ENCODE measurements around the gene SLC6A17. TPM values are rescaled to one million over a fixed set of nuclear protein-coding genes. Genes with fewer than 3 reads are reported as not detected.

Gene SLC6A17
- total RNA-seq, 4 donors from 2014 or later: 0.42 to 1.8 (median 0.57) TPM

GRCh38 chr1:110111081-110111480 lies 39.2 kb upstream of the SLC6A17 start:
- intact Hi-C loops (cut with DNase I): no loop called here
- Histone ChIP-seq H3K4me1 (peaks cover 0 to 2% (median 0%) of the 10 kb centered on the region in 4 donors), H3K4me3 (no peak overlapping the region), H3K27ac (replicated peaks in 1 of 4) (no peak overlapping the region), H3K9me3 (no peaks in the 10 kb centered on the region), H3K36me3 (no peaks in the 10 kb centered on the region), H3K27me3 (peaks cover 0 to 19% (median 0%) of the 10 kb centered on the region in 4 donors)
- TF ChIP-seq POLR2AphosphoS5 (IDR thresholded peaks at IDR 0.05): no peak
- TF ChIP-seq, protein P1, sequence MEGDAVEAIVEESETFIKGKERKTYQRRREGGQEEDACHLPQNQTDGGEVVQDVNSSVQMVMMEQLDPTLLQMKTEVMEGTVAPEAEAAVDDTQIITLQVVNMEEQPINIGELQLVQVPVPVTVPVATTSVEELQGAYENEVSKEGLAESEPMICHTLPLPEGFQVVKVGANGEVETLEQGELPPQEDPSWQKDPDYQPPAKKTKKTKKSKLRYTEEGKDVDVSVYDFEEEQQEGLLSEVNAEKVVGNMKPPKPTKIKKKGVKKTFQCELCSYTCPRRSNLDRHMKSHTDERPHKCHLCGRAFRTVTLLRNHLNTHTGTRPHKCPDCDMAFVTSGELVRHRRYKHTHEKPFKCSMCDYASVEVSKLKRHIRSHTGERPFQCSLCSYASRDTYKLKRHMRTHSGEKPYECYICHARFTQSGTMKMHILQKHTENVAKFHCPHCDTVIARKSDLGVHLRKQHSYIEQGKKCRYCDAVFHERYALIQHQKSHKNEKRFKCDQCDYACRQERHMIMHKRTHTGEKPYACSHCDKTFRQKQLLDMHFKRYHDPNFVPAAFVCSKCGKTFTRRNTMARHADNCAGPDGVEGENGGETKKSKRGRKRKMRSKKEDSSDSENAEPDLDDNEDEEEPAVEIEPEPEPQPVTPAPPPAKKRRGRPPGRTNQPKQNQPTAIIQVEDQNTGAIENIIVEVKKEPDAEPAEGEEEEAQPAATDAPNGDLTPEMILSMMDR (IDR thresholded peaks at IDR 0.05): no peak
- WGBS: 82% methylated on average over 3 of the region's 4 CpGs
- DNase-seq (ENCODE audit: extremely low spot score): no peak

DNA sequence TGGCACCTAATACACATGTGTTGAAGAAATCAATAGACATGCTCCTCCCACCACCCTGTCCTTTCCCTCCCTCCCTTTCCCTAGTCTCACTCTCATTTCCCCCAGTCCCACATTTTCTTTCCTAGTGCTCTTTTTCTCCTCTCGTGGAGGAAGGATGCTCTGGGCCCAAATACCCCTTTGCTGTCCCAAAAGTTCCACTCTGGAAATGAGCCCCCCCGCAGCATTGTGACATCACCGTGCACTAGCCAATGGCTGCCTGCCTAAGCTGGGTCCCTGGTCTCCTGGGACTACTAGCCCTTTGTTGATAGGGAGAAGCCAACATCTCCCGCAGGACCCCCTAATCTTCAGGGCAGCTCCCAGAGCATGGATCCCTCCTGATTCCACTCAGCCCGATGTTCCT lies 38.2 kb upstream of the SLC6A17 start, which contains the start of gene UBL4B:
UBL4B (plus strand) TSS at position 301 of the 400 bp plus-strand sequence; CDS start at position 393, 92 bp downstream.
- intact Hi-C loops (cut with DNase I): no loop called here
- Histone ChIP-seq H3K27me3 (peaks cover 0 to 26% (median 0%) of the 10 kb centered on the region in 4 donors), H3K4me1 (no peaks in the 10 kb centered on the region), H3K36me3 (no peaks in the 10 kb centered on the region), H3K27ac (replicated peaks in 1 of 4) (no peak within 1 kb of the TSS), H3K9me3 (no peaks in the 10 kb centered on the region), H3K4me3 (no peak within 1 kb of the TSS)
- no peak for DNase-seq (ENCODE audit: extremely low spot score)
- no peak for TF ChIP-seq POLR2A (IDR thresholded peaks at IDR 0.05; ENCODE audit: low read depth)
- TF ChIP-seq POLR2AphosphoS5 (IDR thresholded peaks at IDR 0.05): no peak
- TF ChIP-seq EP300 (IDR thresholded peaks at IDR 0.05): no peak
- TF ChIP-seq, protein P1 (IDR thresholded peaks at IDR 0.05): no peak
- 83% methylated on average over 5 of the region's 5 CpGs for WGBS

DNA sequence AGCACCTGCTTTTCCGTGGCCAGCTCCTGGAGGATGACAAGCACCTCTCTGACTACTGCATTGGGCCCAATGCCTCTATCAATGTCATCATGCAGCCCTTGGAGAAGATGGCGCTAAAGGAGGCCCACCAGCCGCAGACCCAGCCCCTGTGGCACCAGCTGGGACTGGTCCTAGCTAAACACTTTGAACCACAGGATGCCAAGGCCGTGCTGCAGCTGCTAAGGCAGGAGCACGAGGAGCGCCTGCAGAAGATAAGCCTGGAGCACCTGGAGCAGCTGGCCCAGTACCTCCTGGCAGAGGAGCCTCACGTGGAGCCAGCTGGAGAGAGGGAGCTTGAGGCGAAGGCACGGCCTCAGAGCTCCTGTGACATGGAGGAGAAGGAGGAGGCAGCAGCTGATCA lies 37.6 kb upstream of the SLC6A17 start:
- intact Hi-C loops (cut with DNase I): no loop called here

GRCh38 chr1:110113551-110113950 lies 36.7 kb upstream of the SLC6A17 start:
- TF ChIP-seq POLR2A (IDR thresholded peaks at IDR 0.05; ENCODE audit: low read depth) (no peak), POLR2AphosphoS5 (IDR thresholded peaks at IDR 0.05) (no peak), EP300 (IDR thresholded peaks at IDR 0.05) (no peak)
- TF ChIP-seq, protein P1 (IDR thresholded peaks at IDR 0.05): no peak
- 77% methylated on average over 4 of the region's 5 CpGs for WGBS
- Histone ChIP-seq H3K4me1 (no peaks in the 10 kb centered on the region), H3K9me3 (no peaks in the 10 kb centered on the region), H3K36me3 (no peaks in the 10 kb centered on the region), H3K27ac (replicated peaks in 1 of 4) (no peak overlapping the region), H3K4me3 (no peak overlapping the region), H3K27me3 (peaks cover 0 to 26% (median 0%) of the 10 kb centered on the region in 4 donors)
- intact Hi-C loops (cut with DNase I): no loop called here
- DNase-seq (ENCODE audit: extremely low spot score): no peak

More for the DNA sequence above, 37.6 kb upstream of the SLC6A17 start:
- Histone ChIP-seq H3K36me3 (no peaks in the 10 kb centered on the region), H3K27ac (replicated peaks in 1 of 4) (no peak overlapping the region), H3K4me3 (no peak overlapping the region), H3K4me1 (no peaks in the 10 kb centered on the region), H3K27me3 (peaks cover 0 to 26% (median 0%) of the 10 kb centered on the region in 4 donors), H3K9me3 (no peaks in the 10 kb centered on the region)
- WGBS: 79% methylated on average over 7 of the region's 9 CpGs
- no peak for DNase-seq (ENCODE audit: extremely low spot score)
- TF ChIP-seq, protein P1 (IDR thresholded peaks at IDR 0.05): no peak
- TF ChIP-seq POLR2A (IDR thresholded peaks at IDR 0.05; ENCODE audit: low read depth): no peak
- no peak for TF ChIP-seq EP300 (IDR thresholded peaks at IDR 0.05)
- no peak for TF ChIP-seq POLR2AphosphoS5 (IDR thresholded peaks at IDR 0.05)

- intact Hi-C loops (cut with DNase I): no loop called here
- Histone ChIP-seq H3K4me1 (no peaks in the 10 kb centered on the region), H3K36me3 (no peaks in the 10 kb centered on the region), H3K9me3 (no peaks in the 10 kb centered on the region), H3K27ac (replicated peaks in 1 of 4) (no peak overlapping the region), H3K27me3 (peaks cover 0 to 26% (median 0%) of the 10 kb centered on the region in 4 donors), H3K4me3 (no peak overlapping the region)
- 77% methylated on average over 4 of the region's 5 CpGs for WGBS
- TF ChIP-seq, protein P1 (IDR thresholded peaks at IDR 0.05): no peak
- TF ChIP-seq EP300 (IDR thresholded peaks at IDR 0.05) (no peak), POLR2A (IDR thresholded peaks at IDR 0.05; ENCODE audit: low read depth) (no peak), POLR2AphosphoS5 (IDR thresholded peaks at IDR 0.05) (no peak)
- no peak for DNase-seq (ENCODE audit: extremely low spot score)
These were observed 36.1 kb upstream of the SLC6A17 start for GRCh38 chr1:110114173-110114572.

Measured in esophagus muscularis mucosa (tissue), 4 donors.